ENCODE results near the gene MYLK4. TPM values are rescaled to one million over a fixed set of nuclear protein-coding genes. Genes with fewer than 3 reads are reported as not detected.

MYLK4 gene
- total and polyA plus RNA-seq, 2 of the 13 experiments (the other 11 are each of a cell fraction or from before 2014, with no cell fraction given), result 0.26 to 0.29 TPM

GRCh38 chr6:2767657-2768524 is 17.2 kb upstream of the MYLK4 start (continued):
- TF ChIP-seq SNAPC4 (CRISPR knock-in tag; IDR thresholded peaks at IDR 0.05) (no peak), ZNF761 (CRISPR knock-in tag; conservative IDR thresholded peaks at IDR 0.05) (no peak), SAP130 (CRISPR knock-in tag; IDR thresholded peaks at IDR 0.05; ENCODE audit: low read depth) (0 out of 2 replicates have a peak, but pooled peaks have one; percentile 12), NR2F2 (IDR thresholded peaks at IDR 0.05; ENCODE audit: borderline replicate concordance, low read depth) (no peak), ZNF333 (CRISPR knock-in tag; IDR thresholded peaks at IDR 0.05; ENCODE audit: borderline replicate concordance) (no peak), CHCHD3 (CRISPR knock-in tag; IDR thresholded peaks at IDR 0.05) (no peak), TFAP4 (IDR thresholded peaks at IDR 0.05; ENCODE audit: borderline replicate concordance, low read depth) (0 out of 2 replicates have a peak, but pooled peaks have one; percentile 41), ZSCAN25 (CRISPR knock-in tag; IDR thresholded peaks at IDR 0.05) (no peak), XRCC5 (optimal IDR thresholded peaks at IDR 0.05; ENCODE audit: low read length) (peak; percentile 14), ZBTB25 (CRISPR knock-in tag; IDR thresholded peaks at IDR 0.05) (0 out of 2 replicates have a peak, but pooled peaks have one; percentile 13), ERF (CRISPR knock-in tag; IDR thresholded peaks at IDR 0.05) (0 out of 2 replicates have a peak, but pooled peaks have one; percentile 27), ZNF784 (CRISPR knock-in tag; IDR thresholded peaks at IDR 0.05; ENCODE audit: borderline replicate concordance) (no peak)

Data from HepG2 (cell line).